GM20000 (cell line): ENCODE data around the gene RALGPS1.

Experiments used
- DNase-seq: peaks from one replicate; pipeline ENCODE4 v3.0.0; 2012; ENCODE audit warnings: low spot score
- TF ChIP-seq, protein P1 (sequence below): IDR thresholded peaks from 2 replicates; pipeline ENCODE4 v1.5.1; 2012; ENCODE audit warnings: mild to moderate bottlenecking, control low read depth; ENCODE audit errors: extremely low read depth, missing control alignments

Gene RALGPS1

DNA sequence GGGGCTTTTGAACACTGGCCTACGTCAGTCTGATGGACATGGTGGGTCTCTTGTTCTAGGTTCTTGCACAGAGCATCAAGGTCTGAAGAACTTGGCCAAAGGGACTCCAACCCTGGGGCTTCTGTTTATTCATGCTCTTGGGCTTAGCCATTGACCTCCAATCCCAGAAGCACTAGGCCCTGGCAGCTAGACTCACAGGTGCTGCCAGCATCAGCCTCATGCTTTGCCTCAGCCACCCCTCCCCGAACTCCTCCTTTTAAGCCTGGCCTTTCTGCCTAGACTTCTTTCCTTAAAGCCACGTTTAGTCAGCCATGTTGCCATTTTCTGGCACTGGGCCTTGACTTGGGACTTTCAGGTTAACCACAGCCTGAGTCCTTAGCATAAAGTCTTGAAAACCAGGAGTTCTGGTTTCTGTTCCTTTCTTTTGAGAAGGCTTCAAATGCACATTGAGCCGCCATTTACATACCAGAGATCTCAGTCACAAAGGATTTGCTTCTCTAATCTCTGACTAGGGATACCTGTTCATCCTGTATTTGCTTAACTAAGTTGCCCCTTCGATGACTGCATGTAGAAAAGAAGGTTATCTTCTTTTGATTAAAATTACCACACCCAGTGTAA lies 153.1 kb downstream of the RALGPS1 start:
- no peak for DNase-seq
- TF ChIP-seq, protein P1, sequence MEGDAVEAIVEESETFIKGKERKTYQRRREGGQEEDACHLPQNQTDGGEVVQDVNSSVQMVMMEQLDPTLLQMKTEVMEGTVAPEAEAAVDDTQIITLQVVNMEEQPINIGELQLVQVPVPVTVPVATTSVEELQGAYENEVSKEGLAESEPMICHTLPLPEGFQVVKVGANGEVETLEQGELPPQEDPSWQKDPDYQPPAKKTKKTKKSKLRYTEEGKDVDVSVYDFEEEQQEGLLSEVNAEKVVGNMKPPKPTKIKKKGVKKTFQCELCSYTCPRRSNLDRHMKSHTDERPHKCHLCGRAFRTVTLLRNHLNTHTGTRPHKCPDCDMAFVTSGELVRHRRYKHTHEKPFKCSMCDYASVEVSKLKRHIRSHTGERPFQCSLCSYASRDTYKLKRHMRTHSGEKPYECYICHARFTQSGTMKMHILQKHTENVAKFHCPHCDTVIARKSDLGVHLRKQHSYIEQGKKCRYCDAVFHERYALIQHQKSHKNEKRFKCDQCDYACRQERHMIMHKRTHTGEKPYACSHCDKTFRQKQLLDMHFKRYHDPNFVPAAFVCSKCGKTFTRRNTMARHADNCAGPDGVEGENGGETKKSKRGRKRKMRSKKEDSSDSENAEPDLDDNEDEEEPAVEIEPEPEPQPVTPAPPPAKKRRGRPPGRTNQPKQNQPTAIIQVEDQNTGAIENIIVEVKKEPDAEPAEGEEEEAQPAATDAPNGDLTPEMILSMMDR: no peak

DNA sequence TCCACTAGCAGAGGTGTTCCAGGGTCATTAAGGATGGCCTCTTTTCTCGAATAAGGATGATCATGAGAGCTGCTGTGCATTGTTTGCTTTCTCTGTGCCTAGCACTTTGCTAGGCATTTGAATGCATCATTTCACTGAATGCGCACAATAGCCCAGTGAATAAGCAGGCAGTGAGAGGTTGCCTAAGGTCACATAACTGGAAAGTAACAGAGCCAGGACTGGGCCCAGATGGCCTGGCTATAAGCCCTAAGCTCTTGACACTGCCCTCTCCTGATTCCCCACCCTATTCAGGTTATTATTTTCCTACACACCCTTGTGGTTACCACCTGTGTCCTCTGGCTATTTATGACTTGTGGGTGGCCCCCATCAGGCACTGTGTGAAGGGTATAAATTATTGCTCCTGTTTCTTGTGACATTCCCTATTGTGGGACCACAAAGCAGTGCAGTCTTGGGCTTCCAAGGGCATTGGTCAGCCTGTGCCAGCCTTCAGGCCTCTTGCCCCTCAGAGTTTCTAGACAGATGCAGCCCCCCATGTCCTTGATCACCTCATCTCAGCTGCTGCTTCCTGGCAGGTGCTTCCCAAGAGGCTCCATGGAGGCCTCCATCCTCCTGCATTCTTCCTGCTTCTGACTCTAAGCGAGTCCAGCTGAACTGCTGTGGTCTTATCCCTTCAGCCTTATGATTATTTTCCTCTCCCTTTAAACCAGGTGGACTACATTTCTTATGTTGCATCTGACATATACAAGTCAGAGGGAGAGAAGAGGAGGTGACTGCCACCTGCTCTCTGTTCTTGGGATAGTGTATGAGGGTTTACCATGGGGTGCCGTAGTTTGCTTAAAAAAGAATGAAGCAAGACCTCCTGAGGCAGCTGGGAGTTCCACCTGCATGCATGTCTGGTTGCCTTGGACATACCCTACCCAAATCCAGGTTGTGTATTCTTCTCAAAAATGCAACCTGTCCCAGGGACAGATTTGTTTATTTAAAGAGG lies 160.3 kb downstream of the RALGPS1 start:
- TF ChIP-seq, protein P1: no peak
- no peak for DNase-seq

DNA sequence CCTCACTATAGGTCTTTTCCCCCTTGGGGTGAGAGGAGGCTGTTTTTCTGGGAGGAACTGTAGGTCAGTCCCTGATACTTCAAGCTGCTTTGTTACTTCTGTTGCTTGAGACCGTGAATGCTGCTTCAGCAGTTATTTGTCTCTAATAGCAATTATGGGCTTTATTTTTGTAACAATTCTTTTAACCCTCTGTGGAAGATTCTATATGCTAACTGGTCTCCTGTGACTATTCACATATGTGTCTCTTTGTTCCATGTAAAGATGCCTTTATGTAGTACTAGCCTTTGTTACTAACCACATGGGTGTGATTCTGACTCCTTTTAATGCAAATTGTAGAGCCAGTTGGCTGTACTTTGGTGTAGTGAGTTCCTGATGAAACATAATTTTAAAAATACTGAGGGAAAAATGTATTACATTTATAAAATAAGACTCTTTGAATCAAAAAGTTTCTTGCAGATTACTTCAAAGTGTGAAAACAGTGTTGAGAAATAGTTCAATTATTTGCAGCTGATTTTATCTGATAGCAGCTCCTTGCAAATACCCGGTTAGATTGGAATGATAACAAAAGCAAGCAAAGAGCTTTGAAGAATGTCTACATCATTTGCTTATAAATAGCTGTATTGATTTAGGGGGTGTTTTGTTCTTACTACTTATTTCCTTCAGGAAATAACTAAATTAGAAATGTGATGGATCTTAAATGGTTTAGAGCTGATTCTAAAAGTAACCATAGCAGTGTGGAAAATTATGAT lies 161.2 kb downstream of the RALGPS1 start:
- no peak for DNase-seq
- TF ChIP-seq, protein P1: no peak

DNA sequence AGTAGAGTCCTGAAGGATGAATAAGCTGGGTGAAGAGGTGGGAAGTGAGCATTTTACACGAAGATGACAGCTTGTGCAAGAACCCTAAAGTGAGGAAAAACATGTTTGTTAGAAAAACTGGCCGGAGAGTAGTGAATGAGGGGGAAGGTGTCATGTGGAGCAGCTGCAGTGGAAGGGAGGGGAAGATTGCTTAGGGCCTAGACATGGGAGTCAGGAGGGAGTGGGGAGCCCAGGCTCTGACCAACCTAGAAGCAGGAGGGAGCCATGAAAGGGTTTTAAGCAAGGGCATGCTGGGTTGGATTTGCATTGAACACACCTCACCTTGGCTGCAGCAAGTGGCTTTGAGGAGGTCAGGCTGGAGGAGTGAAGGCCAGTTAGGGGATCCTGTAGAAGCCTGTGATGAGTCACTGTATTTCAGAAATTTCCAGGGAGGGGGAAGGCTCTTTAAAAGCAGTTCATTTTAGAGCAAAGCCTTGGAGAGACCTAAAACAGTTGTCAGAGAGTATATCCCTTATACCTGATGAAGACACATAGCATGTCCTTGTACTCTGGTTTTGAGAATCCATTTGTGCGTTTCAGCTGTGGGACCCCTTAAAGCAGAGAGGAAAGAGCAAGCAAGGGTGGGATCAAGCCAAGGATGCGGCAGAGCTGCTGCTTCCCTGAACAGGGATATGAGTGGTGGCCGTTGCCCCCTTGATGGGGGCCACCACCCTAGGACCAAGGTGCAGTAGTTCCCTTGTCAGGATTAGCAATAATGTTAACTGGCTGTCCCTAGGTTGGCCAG lies 162.5 kb downstream of the RALGPS1 start:
- TF ChIP-seq, protein P1: no peak

DNA sequence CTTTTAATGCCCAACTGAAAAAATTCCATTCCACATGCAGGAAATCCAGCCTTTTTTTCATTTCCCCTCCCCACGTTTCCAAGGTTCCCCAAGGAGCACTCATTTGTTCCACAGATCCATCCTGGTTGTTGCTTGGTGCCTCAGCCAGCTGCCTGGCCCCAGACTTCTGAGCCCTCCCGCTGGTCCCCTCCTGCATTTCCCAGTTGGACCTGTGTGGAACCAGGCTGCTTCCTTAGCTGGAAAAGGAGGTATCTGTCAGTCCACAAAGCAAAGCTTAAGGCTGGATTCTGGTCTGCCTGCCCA lies 163.0 kb downstream of the RALGPS1 start:
- DNase-seq: no peak
- TF ChIP-seq, protein P1: no peak

More for the DNA sequence above, 162.5 kb downstream of the RALGPS1 start:
- no peak for DNase-seq

DNA sequence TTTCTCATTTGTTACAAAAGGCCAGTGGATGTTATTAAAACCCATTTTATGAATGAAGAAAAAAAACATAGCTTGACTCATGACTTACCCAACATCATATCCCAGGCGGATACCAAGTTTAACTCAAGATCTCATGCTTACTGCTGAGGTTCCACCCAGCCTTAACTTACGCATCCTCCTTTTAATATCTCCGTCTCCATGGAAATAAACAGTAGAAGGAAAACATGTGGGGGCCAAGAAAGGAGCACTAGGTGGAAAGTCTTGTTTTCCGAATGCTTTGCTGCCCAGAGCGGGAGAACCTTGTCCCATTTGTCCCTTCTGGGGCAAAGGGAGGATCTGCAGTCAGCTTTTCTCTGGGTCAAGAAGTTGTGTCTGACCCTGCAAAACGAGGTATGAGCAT lies 163.8 kb downstream of the RALGPS1 start:
- no peak for DNase-seq

More for the DNA sequence above, 163.8 kb downstream of the RALGPS1 start:
- TF ChIP-seq, protein P1: no peak
